Mucosa of descending colon (tissue), 3 donors: Measurements from ENCODE around the gene RHPN2. TPM values are rescaled to one million over a fixed set of nuclear protein-coding genes. Genes with fewer than 3 reads are reported as not detected.
"Not testable (repeated sequence)": the region's sequence is repeated elsewhere in the genome, so short reads cannot be mapped to it uniquely, and the experiment has no call there.

Experiments
- ATAC-seq: fragments of 200-7000 bp; cut with Tn5 transposase; one replicate; pipeline ENCODE4 v1.9.1; 2020; ENCODE audit warnings: mild to moderate bottlenecking, moderate library complexity
- DNase-seq, 3 donors: peaks; one replicate each; pipeline ENCODE4 v3.0.0-alpha.2; 2020
- H3K36me3 ChIP-seq: fragments of 200-600 bp; one replicate; pipeline ENCODE4 v1.8.0; 2021; ENCODE audit warnings: low read depth, mild to moderate bottlenecking
- H3K4me1 ChIP-seq: fragments of 200-600 bp; one replicate; pipeline ENCODE4 v1.8.0; 2021; ENCODE audit warnings: low read depth, mild to moderate bottlenecking
- H3K4me3 ChIP-seq: fragments of 200-600 bp; one replicate; pipeline ENCODE4 v1.8.0; 2021; ENCODE audit warnings: mild to moderate bottlenecking
- H3K9me3 ChIP-seq: fragments of 200-600 bp; one replicate; pipeline ENCODE4 v1.8.0; 2021; ENCODE audit warnings: mild to moderate bottlenecking
- CTCF ChIP-seq: fragments of 200-600 bp; IDR thresholded peaks from one replicate; pipeline ENCODE4 v1.8.0; 2022; ENCODE audit warnings: antibody characterized with exemption, mild to moderate bottlenecking
- intact Hi-C, 2 donors: fragments of 100-400 bp; cut with DNase I in 1 of 2; cut with micrococcal nuclease in 1 of 2; formaldehyde crosslinking; loops; one replicate each; pipeline versions ENCODE4 v1.11.0 to v1.11.1; 2022; cut with DNase I, micrococcal nuclease
- total RNA-seq, 3 donors: library from RNA; stranded (reverse); fragmentation: NEBNext Ultra II Directional in 2 of 3; extraction: Animal tissue kit (Norgen Biotek cat#: 25700) in 2 of 3; gene quantifications; one replicate each; pipeline versions ENCODE4 v1.2.1 to v1.2.4, GENCODE V29; 2021 to 2023
- donor health status: DM: no; HTN: no; CAD: no; lungs with moderate emphysema.
- donor health status: DM: no; HTN: no; CAD: no.
- donor health status: DM: no; HTN: yes; CAD: no.

RHPN2 gene
- total RNA-seq, 3 donors from 2014 or later = 37.3 to 72.7 (median 68.3) TPM

DNA sequence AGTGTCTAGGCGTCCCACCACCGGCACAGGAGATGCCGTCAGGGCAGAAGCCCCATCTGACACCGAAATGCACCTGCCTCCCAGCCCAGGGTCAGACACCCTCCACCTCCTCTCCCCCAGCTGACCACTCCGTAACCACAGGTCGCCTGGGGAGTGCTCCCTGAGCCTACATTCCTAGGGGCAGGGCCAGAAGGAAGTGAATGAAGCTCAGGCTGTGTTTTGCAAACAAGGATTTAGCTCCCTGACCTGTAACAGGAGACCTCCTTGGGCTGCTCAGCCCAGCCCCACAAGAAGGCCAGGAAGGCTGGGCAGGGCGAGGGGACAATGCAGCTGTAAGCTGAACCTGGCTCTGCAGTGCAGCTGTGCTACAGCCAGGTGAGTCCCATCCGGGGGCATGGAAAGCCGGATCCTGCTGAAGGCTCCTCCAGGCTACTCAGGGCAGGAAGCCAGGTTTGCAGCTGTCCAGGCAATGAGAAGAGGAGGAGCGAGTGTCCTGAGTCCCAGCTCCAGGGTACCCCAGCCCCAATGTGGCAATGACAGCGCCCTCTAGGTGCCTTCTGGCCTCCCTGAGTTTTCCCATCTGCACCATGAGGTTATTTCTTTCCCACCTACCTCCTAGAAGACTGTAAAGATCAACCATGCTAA, 42.1 kb downstream of the RHPN2 start:
- ATAC-seq (peak; percentile 7), DNase-seq (no peak)
- no peak for TF ChIP-seq CTCF
- H3K4me1 ChIP-seq = peaks cover 4% of the 10 kb centered on the region
- H3K9me3 ChIP-seq = no peaks in the 10 kb centered on the region
- H3K4me3 ChIP-seq = no peak overlapping the region
- no peaks in the 10 kb centered on the region for H3K36me3 ChIP-seq
- intact Hi-C loops = no loop called here

DNA sequence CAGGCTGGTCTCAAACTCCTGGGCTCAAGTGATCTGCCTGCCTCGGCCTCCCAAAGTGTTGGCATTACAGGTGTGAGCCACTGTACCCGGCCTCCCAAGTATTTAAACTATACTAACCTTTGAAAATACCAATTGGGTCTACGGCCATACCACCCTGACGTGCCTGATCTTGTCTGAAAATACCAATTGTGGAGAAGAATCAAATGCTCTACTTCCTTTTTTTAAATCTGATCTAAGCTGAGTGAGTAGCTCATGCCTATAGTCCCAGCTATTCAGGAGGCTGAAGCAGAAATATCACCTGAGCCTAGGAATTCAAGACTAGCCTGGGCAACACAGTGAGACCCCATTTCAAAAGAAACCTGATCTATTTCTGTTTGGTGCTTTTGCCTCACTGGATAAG, 53.8 kb downstream of the RHPN2 start:
- H3K36me3 ChIP-seq, ATAC-seq, H3K4me3 ChIP-seq, DNase-seq, H3K9me3 ChIP-seq, H3K4me1 ChIP-seq, intact Hi-C loops: not testable (repeated sequence)

DNA sequence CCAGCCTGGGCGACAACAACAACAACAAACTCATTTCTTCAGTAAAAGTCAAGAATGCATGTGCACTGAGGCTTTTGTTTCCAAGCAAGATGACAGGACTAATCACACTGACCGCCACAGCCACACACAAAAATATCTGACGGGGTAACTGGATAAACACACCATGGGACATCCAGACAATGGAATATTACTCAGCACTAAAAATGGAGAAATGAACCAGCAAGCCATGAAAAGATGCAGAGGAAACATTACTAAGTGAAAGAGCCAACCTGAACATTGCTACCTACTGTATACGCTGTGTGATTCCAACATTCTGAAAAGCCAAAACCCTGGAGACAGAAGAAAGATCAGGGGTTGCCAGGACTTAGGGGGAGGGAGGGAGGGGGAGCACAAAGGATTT, 56.0 kb downstream of the RHPN2 start:
- Histone ChIP-seq H3K4me3 (no peak overlapping the region), H3K9me3 (no peaks in the 10 kb centered on the region), H3K4me1 (no peaks in the 10 kb centered on the region), H3K36me3 (no peaks in the 10 kb centered on the region)
- DNase-seq = no peak
- no peak for ATAC-seq
- intact Hi-C loops = no loop called here
- no peak for TF ChIP-seq CTCF

DNA sequence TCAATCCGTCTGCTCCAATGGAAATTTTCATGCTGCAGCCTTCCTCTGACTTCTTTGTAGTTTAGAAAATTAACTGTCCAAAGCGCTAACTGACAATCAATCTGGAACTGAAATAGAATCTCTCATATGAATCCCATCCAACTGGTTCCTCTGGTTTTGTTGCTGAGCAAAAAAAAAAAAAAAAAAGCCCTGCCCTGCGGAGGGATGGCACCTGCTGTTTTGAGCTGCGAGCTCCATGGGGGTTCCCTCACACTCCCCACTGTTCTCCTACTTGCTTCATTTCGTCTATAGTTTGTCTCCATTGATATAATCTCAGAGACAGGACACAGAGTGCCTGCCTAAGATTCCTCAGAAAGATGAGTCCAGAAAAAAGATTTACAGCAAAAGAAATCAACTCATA, 59.2 kb downstream of the RHPN2 start:
- Histone ChIP-seq H3K4me1 (no peaks in the 10 kb centered on the region), H3K9me3 (no peaks in the 10 kb centered on the region), H3K36me3 (no peaks in the 10 kb centered on the region), H3K4me3 (no peak overlapping the region)
- intact Hi-C loops = no loop called here
- ATAC-seq (peak; percentile 39), DNase-seq (no peak)
- no peak for TF ChIP-seq CTCF

- H3K4me1 ChIP-seq, H3K36me3 ChIP-seq, DNase-seq, ATAC-seq, H3K4me3 ChIP-seq, H3K9me3 ChIP-seq, intact Hi-C loops: not testable (repeated sequence)
Observed at GRCh38 chr19:33003424-33004024, 61.2 kb downstream of the RHPN2 start.

DNA sequence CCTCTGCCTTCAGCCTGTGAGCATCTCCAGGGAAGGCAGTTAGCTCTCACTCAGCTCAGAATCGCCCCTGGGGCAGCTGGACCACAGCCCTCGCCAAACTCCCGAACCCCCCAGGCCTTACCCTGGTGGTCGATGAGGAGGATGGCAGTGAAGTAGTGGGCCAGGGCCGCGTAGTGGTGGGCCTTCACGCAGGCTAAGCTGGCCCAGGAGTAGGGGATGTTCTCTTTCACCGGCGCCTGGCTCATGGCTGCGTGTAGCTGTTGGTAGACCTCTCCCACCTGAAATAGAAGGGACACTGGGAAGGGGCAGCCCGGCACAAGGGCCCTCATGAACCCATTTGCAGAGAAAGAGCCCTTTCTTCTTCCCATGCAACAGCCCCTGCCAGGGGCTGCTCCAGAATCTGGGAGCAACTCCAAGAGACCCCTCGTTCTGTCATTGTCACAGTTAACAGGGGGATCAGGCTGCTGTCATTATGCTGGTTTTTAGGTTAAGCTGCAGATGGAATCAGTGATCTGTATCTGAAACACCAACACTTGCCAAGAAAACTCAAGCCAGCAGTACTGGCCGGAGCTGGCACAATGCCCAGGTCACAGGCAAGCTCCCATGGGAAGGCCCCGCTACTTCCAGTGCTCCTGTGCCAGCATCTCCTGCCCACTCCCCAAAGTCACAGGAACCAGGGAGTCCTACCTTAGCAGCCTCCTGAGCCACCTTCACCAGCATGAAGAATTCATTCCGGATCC, 62.4 kb downstream of the RHPN2 start:
- H3K4me1 ChIP-seq, H3K9me3 ChIP-seq, DNase-seq, intact Hi-C loops, H3K36me3 ChIP-seq, ATAC-seq, H3K4me3 ChIP-seq: not testable (repeated sequence)

DNA sequence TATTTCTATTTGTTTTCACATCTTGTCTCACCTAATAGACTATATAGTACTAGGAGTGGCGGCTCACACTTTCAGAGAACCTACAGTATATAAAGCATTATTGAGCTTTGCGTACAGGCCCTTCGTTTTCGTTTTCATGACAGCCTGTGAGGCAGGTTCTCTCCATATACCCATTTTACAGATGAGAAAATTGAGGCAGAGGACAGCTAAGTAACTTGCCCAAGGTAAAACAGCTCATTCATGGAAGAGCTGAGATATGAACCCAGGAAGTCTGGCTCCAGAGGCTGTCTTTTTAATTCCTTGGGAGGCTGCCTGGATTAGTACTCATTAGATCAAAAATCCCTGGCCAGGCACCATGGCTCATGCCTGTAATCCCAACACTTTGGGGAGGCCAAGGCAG, 63.8 kb downstream of the RHPN2 start:
- H3K36me3 ChIP-seq = no peaks in the 10 kb centered on the region
- intact Hi-C loops = no loop called here
- no peak for TF ChIP-seq CTCF

More for the DNA sequence above, 63.8 kb downstream of the RHPN2 start:
- no peak for DNase-seq
- H3K4me3 ChIP-seq = no peak overlapping the region
- H3K9me3 ChIP-seq = no peaks in the 10 kb centered on the region
- H3K4me1 ChIP-seq = no peaks in the 10 kb centered on the region
- ATAC-seq = no peak
